SK-N-MC (cell line): ENCODE results near the gene PLEKHG5.

Source experiments
- EZH2 ChIP-seq: fragments of 200-600 bp; sonication (generic); IDR thresholded peaks from one replicate; pipeline ENCODE4 v1.6.1; 2017; ENCODE audit warnings: antibody characterized with exemption
- FOXP2 ChIP-seq: optimal IDR thresholded peaks from 2 replicates; pipeline ENCODE3; 2011; ENCODE audit warnings: mild to moderate bottlenecking, moderate library complexity; ENCODE audit not compliant: insufficient read depth; ENCODE audit errors: extremely low read length, control extremely low read depth
- POLR2AphosphoS5 ChIP-seq: IDR thresholded peaks from 2 replicates; pipeline ENCODE4 v1.6.1; 2012; ENCODE audit warnings: mild to moderate bottlenecking, low read depth, low read length, borderline replicate concordance

DNA sequence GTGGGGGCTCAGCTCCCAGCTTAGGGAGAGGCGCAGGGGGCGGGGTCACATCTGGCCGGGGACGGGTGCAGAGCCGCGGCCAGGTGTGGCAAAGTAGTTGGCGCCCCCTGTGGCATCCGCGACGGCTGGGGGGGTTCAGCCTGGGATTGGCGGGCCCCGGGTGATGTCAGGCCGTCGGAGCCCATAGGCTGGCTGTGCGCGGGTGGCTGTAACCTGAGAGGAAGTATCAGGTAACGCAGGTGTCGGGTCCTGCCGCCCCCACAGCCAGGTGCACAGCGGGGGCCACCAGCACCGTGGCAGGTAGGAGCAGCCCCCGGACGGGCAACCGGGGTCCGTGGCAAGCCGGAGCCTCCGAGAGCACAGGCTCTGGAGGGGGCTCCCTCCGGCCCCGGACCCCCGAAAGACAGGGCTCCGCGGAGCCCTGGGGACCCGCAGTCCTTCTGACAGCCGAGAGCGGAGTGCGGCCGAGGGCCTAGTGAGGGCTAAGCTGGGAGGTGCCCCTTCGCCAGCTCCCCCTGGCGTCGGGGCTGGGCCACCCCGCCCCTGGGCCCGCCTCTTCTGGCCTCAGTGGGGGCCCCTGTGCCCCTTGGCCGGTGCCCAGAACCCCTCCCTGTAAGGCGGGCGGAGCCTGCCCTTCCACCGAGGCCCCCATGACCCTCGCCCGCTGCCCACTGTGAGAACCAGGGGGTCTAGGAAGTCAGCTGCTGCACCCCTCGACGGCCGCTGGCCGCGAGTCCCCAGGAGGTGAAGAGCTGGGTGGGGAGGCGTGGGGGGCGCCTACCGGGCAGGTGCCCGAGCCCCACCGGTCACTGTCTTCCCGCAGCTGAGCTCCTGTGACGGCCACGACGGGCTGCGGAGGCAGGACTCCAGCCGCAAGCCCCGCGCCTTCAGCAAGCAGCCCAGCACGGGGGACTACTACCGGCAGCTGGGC is 43.4 kb downstream of the PLEKHG5 start:
- no peak for TF ChIP-seq POLR2AphosphoS5
- peak; percentile 89 for TF ChIP-seq EZH2
- no peak for TF ChIP-seq FOXP2
